HCT116 (cell line): ENCODE results near the gene PLCL2.

Source experiments
- CBX3 ChIP-seq: IDR thresholded peaks from 2 replicates; pipeline ENCODE4 v1.6.1; 2012; ENCODE audit warnings: low read depth
- CTCF ChIP-seq, 3 experiments: fragments of 200-600 bp in 1 of 3; sonication (generic) in 1 of 3; IDR thresholded peaks in 2 of 3; conservative IDR thresholded peaks in 1 of 3; 2 replicates each; pipeline ENCODE4 v1.5.1; 2012 to 2017; ENCODE audit warnings: low read depth in 2 of 3, low read length in 2 of 3, antibody characterized with exemption in 1 of 3, borderline replicate concordance in 1 of 3, control low read depth in 1 of 3, mild to moderate bottlenecking in 1 of 3, mixed read lengths in 1 of 3, mixed run types in 1 of 3, moderate library complexity in 1 of 3; ENCODE audit not compliant: insufficient read depth in 1 of 3
- EZH2 ChIP-seq: fragments of 200-600 bp; sonication (generic); IDR thresholded peaks from 2 replicates; pipeline ENCODE4 v1.6.1; 2017; ENCODE audit warnings: antibody characterized with exemption, mixed run types
- EZH2phosphoT487 ChIP-seq: fragments of 200-600 bp; IDR thresholded peaks from 2 replicates; pipeline ENCODE4 v1.6.1; 2018; ENCODE audit warnings: antibody characterized with exemption, borderline replicate concordance
- MAX ChIP-seq: IDR thresholded peaks from 2 replicates; pipeline ENCODE4 v1.6.1; 2012
- POLR2AphosphoS5 ChIP-seq: IDR thresholded peaks from 2 replicates; pipeline ENCODE4 v1.6.1; 2011; ENCODE audit warnings: mild to moderate bottlenecking, low read depth, low read length, moderate library complexity
- RAD21 ChIP-seq: IDR thresholded peaks from 2 replicates; pipeline ENCODE4 v1.6.1; 2012; ENCODE audit warnings: low read depth, mild to moderate bottlenecking
- REST ChIP-seq: IDR thresholded peaks from 2 replicates; pipeline ENCODE4 v1.6.1; 2012; ENCODE audit warnings: low read depth
- SIN3A ChIP-seq: IDR thresholded peaks from 2 replicates; pipeline ENCODE4 v1.6.1; 2012; ENCODE audit warnings: low read depth
- SRF ChIP-seq: IDR thresholded peaks from 2 replicates; pipeline ENCODE4 v1.6.1; 2012; ENCODE audit warnings: low read depth
- ZBTB33 ChIP-seq: IDR thresholded peaks from 2 replicates; pipeline ENCODE4 v1.6.1; 2011; ENCODE audit warnings: mild to moderate bottlenecking, low read length, moderate library complexity; ENCODE audit not compliant: insufficient replicate concordance; ENCODE audit errors: extremely low read depth

GRCh38 chr3:17078926-17079465 lies 194.2 kb downstream of the PLCL2 start:
- TF ChIP-seq MAX (no peak), CTCF (IDR thresholded peaks at IDR 0.05 in 2 of 3, conservative IDR thresholded peaks at IDR 0.05 in 1 of 3; ENCODE audit: borderline replicate concordance in 1 of 3, insufficient read depth in 1 of 3, low read depth in 2 of 3, low read length in 2 of 3) (no peak), EZH2 (no peak), RAD21 (no peak), REST (no peak), CBX3 (no peak), POLR2AphosphoS5 (no peak), EZH2phosphoT487 (no peak), ZBTB33 (no peak), SRF (no peak), SIN3A (no peak)
